Measurements from ENCODE around the gene NRIP2.
A peak's percentile ranks its signal among the peaks of the same experiment; 100 is the strongest.

The NRIP2 gene

DNA sequence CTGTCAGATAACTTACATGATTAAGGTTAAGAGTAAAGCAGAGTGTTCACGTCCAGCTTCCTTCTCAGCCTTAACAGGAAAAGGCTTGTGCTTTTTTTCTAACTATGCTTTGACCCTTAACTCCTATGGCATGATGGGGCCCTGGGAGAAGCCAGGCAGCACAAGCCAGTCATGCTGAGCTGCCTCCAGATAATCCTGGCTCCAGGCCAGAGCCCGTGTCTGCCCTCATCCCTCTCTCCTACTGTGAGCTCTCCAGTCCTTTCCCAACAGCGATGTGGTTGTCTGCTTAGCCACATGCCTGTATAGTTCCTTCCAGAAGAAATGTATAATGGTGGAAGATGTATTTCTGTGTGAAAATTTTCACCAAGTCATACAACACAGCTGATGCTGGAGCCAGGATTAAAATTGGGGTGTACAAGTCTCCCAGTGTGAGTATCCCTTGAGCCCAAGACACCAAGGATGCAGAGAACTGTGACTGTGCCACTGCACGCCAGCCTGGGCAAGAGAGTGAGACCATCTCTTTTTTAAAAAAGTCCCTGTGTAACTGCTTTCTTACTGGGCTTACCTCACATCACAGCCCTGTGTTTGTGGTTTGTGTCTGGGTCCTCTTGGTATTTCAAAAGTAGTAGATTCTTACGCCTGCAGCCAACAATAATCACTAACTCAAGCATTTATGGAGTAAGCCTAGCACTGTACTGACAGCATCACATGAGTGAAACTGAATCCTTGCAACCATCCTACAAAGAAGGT lies 30.3 kb downstream of the NRIP2 start:
- peak; percentile 52 for DNase-seq

DNA sequence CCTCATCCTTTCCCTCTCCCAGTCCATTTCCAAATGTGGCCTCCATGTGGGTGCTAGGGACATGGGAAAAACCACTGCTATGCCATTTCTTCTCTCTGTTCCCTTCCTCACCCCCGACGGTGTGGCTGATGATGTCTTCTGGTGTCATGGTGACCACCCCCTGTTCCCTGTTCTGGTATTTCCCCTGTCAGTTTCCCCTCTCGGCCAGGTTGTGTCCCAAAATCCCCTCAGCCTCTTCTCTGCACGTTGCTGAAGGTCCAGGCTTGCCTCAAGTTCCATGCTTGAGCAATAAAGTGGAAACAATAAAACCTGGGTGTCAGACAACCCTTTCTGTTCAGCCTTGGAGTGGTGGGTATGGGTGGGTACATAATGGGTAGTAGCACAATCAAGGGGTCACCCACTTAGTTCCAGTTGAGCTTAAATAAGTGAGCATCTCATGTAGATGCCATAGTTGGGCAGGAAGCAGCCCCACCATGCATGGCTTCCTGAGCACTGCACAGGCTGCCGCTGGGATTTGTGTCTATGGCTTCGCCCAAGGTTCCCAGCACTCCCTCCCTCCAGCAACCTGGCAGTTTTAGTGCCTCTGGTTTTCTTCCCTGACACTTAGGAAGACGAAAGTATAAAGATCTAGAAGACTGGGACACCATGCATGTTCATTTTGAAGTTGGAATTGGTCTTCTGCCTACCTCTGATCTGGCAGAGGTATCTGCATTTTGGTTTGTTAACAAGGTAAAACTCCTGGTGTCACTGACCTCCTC lies 31.0 kb downstream of the NRIP2 start:
- no peak for DNase-seq

DNA sequence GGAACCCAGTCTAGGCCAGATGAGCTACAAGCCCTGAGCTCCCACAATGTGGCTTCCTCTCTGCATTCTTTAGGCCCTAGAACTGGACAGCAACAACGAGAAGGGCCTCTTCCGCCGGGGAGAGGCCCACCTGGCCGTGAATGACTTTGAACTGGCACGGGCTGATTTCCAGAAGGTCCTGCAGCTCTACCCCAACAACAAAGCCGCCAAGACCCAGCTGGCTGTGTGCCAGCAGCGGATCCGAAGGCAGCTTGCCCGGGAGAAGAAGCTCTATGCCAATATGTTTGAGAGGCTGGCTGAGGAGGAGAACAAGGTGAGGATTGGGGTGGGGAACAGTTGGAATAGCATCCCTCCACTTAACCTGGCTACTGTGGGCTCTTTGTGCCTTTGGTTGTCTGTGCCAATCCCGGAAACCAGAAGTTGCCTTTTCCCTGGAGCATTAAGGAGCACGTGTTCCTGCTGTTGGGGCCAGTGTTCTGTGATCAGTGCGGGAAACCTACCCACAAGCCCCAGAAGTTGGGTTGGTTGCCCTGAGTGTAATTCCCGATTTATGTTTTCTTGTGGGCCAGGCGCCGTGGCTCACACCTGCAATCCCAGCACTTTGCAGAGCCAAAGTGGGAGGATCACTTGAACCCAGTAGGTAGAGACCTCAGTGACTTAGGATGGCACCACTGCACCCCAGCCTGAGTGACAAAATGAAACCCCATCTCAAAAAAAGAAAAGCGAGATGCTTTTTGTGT lies 33.6 kb downstream of the NRIP2 start:
- DNase-seq: no peak

GRCh38 chr12:2800046-2800570 lies 34.7 kb downstream of the NRIP2 start:
- no peak for DNase-seq

DNA sequence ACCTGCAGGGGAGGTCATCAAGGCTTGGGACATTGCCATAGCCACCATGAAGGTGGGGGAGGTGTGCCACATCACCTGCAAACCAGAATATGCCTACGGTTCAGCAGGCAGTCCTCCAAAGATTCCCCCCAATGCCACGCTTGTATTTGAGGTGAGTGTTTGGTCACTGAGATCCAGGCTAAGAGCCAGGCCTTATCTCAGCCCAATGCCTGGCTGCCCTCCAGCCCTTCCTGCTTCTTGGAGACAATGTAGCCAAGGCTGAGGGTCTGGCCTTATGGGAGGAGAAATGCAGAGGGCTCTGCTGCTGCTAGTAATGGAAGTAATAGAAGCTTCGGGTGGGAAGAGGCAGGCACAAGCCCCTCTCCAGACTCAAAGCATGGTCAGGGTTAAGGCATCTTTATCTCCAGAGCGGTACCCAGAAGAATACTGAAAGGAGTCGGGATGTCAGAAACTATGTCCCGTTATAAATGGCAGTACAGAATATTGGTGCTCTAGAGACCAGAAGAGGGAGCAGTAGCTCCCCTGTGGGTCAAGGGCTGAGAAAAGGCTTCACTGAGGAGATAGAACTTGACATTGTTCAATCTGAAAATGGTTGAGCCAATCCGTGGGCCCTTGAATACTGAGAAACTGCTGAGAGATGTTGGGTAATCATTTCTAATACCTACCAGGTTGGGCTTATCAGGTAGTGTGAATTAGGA lies 37.0 kb downstream of the NRIP2 start:
- DNase-seq: no peak

GRCh38 chr12:2796187-2796666 lies 38.6 kb downstream of the NRIP2 start:
- peak; percentile 47 for DNase-seq

GRCh38 chr12:2795291-2796186 lies 39.3 kb downstream of the NRIP2 start:
- DNase-seq: peak; percentile 88

DNA sequence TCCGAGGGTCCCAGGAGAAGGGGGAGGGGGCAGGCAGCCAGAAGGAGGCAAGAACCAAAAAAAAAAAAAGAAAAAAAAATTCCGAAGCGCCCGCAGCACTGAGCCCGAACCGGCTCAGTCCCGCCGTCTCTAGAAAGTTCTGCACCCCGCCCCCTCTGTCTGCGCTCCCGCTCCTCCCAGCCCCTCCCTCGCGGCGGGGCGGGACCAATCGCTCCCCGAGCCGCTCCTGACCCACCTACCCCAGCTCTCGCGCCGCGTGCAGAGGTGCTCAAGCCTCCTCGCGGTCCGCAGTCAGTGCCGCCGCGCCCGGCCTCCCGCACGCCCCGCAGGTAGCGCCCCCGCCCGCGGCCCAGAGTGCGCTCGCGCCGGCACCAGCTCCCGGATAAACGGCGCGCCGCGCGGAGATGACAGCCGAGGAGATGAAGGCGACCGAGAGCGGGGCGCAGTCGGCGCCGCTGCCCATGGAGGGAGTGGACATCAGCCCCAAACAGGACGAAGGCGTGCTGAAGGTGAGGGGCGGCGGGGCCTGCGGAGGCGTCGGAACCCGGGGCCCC lies 40.0 kb downstream of the NRIP2 start, which contains the start of gene FKBP4:
TSS of gene FKBP4 (plus strand) at position 235 of the 554 bp plus-strand sequence. CDS start at position 405, 170 bp downstream.
- peak; percentile 92 for DNase-seq

DNA sequence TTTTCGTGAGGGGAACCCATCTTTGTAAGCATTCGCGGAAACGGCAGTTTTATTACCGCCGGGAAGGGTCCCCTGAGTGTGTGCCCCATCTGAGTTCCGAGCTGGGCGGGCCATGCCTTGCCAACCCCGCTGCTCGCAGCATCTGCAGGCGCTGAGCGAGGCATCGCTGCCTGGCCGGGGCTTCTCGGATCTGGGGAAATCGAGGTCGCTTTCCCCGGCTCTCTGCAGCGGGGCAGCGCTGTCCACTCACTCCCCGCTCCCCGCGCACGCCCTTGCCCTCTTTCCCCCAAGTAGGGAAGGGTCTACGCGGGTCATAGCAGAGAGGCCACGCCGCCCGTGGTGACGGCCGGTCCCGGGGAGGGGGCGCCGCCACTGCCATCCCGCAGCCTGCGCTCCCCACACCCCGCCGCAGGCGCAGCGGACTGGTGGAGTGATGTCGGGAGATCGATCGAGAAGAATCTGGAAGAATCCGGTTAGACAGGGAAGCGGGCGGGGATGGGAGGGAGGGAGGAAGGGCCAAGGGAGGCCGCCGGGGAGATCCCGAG lies 40.6 kb downstream of the NRIP2 start:
- peak; percentile 68 for DNase-seq

- DNase-seq: no peak
Observed at GRCh38 chr12:2793561-2793960, 41.3 kb downstream of the NRIP2 start.

- DNase-seq: no peak
Observed at GRCh38 chr12:2792671-2793500, 41.9 kb downstream of the NRIP2 start.

DNA sequence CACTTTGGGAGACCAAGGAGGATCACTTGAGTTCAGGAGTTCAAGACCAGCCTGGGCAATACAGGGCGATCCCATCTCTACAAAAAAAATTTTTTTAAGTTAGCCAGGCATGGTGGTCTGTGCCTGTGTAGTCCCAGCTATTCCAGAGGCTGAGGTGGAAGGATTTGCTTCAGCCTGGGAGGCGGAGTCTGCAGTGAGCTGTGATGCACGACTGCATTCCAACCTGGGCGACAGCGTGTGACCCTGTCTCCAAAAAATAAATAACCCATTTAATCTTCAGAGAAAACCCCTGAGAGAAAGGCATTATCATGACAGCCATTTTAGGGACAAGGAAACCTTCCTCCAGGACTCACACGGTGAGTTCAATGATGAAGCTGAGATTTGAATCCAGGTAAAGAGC lies 43.7 kb downstream of the NRIP2 start:
- DNase-seq: no peak

GRCh38 chr12:2785017-2785416 lies 49.8 kb downstream of the NRIP2 start:
- peak; percentile 81 for DNase-seq

GRCh38 chr12:2783936-2784600 lies 50.8 kb downstream of the NRIP2 start:
- peak; percentile 78 for DNase-seq

GRCh38 chr12:2779281-2779680 lies 55.6 kb downstream of the NRIP2 start:
- DNase-seq: peak; percentile 31

- no peak for DNase-seq
Observed at GRCh38 chr12:2776129-2776806, 58.6 kb downstream of the NRIP2 start.

DNA sequence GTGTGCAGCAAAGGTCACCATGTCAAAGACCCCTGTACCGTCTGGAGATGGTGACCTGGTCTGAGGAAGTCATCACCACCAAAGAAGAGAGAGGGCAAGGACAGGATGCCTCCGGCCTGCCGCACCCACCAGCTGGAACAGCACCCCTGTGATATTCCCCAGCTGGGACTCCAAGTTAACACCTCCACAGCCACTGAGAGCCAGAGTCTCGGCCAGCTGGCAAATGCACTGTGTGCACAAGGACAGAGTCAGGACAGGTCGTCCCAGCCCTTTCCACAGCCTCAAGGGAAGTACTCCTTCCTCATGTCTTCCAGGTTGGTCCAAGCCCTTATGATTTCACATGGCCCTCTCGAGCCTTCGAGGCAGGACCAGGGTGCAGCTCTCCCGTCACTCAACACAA lies 59.4 kb downstream of the NRIP2 start:
- DNase-seq: no peak
